ENCODE data around the gene COL6A2.
"Not testable (repeated sequence)": the region's sequence is repeated elsewhere in the genome, so short reads cannot be mapped to it uniquely, and the experiment has no call there.

Gene COL6A2

DNA sequence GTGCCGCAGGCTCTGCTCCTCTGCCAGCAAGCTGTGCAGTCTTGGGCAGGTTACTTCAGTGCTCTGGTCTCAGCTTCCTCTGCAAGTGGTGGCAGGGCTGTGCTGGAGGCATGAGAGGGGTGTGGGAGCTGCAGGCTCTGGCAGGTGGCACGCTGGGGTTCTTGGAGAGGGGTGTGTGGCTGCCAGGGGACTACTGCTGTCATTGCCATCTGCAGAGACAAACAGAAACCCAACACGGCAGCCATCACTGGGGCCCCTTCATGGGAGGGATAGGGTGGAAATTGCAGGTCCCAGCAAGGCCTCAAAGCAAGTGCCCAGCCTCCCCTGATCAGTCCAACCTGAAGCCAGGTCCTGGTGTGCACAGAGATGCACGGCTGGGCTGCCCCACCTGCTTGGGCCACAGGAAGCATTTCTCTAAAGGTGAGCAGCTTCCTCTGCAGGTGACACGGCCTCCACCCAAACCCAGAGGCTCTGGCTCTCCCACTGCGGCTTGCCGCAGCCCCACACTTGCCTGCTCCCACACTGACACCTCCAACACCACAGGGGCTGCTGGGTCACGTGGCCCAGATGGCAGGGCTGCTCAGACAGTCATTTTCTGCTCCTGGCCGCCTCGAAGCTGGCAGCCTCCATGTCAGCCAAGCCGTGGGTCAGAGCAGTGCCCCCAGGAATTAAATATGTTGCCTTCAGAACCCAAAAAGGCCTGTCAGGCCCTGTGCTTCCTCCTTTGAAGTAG is 4.1 kb upstream of the COL6A2 start:
- DNase-seq (ENCODE audit: low read depth in 2 of 2) = no peak

GRCh38 chr21:46094401-46095082 is 3.4 kb upstream of the COL6A2 start:
- no peak for DNase-seq (ENCODE audit: low read depth in 2 of 2)

DNA sequence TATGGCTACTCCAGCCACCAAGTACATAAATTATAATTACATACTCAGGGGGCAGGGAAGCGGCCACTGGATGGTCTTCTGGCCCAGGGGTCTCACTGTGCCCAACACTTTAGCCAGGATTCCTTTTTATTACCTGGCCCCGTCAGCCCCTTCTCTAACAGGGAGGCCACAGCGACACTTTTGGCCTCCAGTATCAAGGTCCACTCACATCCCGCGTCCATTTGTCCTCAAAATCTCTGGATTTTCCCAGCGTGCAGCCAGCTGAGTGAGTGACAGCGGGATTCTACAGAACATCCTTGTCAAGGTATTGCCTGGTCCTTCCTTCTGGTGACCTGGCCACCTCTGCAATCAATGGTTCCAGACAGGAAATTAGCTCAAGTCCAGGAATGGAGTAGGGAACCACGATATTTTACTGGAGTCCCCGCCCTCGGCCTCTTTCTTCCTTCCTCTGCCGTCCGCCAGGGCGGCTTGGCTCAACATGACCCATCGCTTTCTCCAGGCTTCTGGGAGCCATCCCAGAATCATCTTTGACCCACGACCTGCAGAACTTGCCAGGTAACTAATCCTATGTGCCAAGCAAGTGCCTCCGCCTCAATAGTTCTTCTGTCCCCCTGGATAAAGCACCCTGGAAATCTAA is 2.7 kb upstream of the COL6A2 start:
- no peak for DNase-seq (ENCODE audit: low read depth in 2 of 2)

- no peak for DNase-seq (ENCODE audit: low read depth in 2 of 2)
Measured at GRCh38 chr21:46095814-46096595, 1.9 kb upstream of the COL6A2 start.

- DNase-seq (ENCODE audit: low read depth in 2 of 2) = no peak
Measured at GRCh38 chr21:46096596-46097335, 1.1 kb upstream of the COL6A2 start.

DNA sequence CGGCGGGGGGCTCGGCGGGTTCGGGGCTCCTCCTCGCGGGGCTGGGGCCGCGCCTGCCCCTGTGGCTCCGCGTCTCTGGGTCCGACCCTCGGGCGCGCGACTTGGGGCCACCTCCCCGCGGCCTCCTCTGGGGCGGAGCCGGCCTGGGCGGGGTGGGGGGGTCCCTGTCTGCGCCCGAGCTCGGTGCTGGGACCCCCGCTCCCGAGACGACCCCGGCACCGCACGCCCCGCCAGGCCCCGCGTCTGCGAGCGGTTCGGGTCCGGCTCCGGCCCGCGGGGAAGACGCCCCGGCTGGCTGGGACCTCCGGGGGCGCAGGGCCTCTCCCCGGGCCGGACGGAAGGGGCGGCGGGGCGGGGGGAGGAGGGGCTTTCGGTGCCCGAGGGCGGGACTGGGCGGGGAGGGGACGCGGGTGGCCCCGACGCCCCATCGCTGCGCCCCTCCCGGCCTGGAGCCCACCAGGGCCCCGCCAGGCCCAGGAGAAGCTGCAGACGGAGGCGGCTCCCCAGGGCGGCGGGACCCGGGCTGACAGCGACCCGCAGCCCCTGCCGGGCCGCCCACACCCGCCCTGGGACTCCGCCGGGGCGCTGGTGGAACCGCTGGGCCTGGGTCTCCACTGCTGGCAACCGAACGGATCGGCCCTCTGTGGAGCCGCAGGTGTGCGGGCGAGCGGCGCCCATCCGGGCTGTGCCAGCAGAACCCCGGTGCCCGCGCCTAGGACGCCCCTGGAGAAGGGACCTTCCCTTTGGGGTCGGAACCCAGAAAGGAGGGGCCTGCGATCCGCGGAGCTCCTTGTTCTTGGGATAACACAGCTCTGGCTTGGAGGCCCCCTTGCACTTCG is 610 bp downstream of the COL6A2 start:
- DNase-seq (ENCODE audit: low read depth in 2 of 2) = no peak

DNA sequence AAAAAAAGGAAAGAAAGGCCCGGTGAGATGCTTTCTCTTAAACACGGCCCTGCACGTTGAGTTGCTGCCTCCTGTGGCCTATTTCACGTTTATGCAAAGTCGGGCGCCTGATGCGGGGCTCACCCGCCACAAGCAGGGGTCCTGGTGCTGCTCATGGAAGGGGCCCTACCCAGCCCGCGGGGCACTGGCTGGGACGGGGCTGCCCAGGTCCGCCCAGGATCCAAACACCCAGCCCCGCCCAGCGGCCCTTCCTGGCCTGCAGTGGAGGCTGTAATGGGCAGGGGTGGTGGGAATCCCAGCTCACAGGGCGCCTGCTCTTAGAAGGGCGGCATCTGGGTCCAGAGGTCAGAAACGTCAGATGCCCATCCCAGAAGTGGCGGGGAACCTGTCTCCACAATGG is 1.6 kb downstream of the COL6A2 start:
- no peak for DNase-seq (ENCODE audit: low read depth in 2 of 2)

GRCh38 chr21:46100020-46100419 is 2.1 kb downstream of the COL6A2 start:
- no peak for DNase-seq (ENCODE audit: low read depth in 2 of 2)

DNA sequence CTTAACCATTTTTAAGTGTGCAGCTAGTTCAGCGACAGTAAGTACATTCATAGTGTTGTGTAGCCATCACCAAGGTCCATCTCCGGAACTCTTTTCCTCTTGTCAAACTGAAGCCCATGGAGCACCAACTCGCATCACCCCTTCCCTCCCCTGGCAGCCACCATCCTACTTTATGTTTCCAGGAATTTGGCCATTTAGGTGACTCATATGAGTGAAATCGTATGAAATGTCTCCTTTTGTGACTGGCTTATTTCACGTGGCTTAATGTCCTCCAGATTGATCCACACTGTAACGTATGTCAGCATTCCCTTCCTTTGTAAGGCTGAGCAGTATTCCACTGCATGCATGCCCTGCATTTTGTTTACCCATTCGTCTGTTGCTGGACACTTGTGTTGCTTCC is 2.5 kb downstream of the COL6A2 start:
- peak; percentile 44 to 47 for DNase-seq (ENCODE audit: low read depth in 2 of 2)

DNA sequence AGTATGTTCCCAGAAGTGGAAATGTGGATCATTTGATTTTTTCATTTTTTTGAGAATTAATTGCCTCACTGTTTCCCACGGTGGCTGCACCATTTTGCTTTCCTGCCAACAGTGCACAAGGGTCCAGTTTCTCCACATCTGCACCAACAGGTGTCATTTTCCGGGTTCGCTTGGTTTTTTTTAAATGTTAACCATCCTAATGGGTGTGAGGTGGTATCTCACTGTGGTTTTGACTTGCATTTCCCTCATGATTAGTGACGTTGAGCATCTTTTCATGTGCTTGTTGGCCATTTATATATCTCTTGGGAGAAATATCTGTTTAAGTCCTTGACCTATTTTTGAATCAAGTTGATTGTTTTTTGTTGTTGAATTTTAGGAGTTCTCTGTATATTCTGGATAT is 3.0 kb downstream of the COL6A2 start:
- DNase-seq (ENCODE audit: low read depth in 2 of 2) = no peak

DNA sequence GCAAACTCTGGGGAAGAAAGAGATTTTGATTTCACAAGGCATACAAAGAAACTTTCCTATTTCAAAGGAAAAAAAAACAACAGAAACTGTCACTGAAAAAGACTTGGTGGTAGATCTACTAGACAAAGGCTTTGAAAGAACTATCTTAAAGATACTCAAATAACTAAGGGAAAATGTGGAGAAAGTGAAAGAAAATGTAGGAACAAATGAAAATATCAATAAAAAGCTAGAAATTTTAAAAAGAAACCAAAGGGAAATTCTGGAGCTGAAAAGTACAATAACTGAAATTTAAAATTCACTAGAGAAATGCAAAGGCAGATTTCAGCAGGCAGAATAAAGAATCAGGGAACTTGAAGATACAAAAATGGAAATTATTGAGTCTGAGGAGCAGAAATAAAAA is 6.2 kb downstream of the COL6A2 start:
- DNase-seq (ENCODE audit: low read depth in 2 of 2) = no peak

- not testable (repeated sequence) for DNase-seq (ENCODE audit: low read depth in 2 of 2)
Measured at GRCh38 chr21:46107376-46107775, 9.5 kb downstream of the COL6A2 start.

GRCh38 chr21:46108827-46109312 is 11.0 kb downstream of the COL6A2 start:
- no peak for DNase-seq (ENCODE audit: low read depth in 2 of 2)

GRCh38 chr21:46109313-46110221 is 11.7 kb downstream of the COL6A2 start:
- DNase-seq (ENCODE audit: low read depth in 2 of 2) = no peak

- no peak for DNase-seq (ENCODE audit: low read depth in 2 of 2)
Measured at GRCh38 chr21:46110499-46111192, 12.7 kb downstream of the COL6A2 start.

- DNase-seq (ENCODE audit: low read depth in 2 of 2) = no peak
Measured at GRCh38 chr21:46111193-46111571, 13.3 kb downstream of the COL6A2 start.

DNA sequence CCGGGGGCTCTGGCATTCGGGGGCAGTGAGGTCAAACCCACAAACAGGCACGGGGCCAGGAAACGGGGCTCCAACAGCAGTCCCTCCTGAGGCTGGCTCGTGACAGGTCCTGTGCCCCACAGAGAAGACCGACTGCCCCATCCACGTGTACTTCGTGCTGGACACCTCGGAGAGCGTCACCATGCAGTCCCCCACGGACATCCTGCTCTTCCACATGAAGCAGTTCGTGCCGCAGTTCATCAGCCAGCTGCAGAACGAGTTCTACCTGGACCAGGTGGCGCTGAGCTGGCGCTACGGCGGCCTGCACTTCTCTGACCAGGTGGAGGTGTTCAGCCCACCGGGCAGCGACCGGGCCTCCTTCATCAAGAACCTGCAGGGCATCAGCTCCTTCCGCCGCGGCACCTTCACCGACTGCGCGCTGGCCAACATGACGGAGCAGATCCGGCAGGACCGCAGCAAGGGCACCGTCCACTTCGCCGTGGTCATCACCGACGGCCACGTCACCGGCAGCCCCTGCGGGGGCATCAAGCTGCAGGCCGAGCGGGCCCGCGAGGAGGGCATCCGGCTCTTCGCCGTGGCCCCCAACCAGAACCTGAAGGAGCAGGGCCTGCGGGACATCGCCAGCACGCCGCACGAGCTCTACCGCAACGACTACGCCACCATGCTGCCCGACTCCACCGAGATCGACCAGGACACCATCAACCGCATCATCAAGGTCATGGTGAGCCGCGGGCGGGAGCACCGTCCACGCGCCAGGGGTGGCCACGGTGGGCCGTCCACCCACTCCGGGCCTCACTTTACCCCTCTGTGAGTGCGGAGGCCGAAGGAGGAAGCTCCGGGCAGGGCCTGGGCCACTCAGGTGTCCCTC is 14.2 kb downstream of the COL6A2 start:
- no peak for DNase-seq (ENCODE audit: low read depth in 2 of 2)

GRCh38 chr21:46112725-46113215 is 14.9 kb downstream of the COL6A2 start:
- no peak for DNase-seq (ENCODE audit: low read depth in 2 of 2)

Measured in fibroblast of skin of left biceps (primary cell).